KOPT-K1 (cell line): Measurements from ENCODE around the gene DBX1.

Experiments used
- H3K27ac ChIP-seq: fragments of 200-600 bp; sonication (generic); 2 replicates; pipeline ENCODE4 v1.5.1; 2016; ENCODE audit warnings: antibody characterized with exemption, mild to moderate bottlenecking, low read depth, low read length; ENCODE audit not compliant: poor library complexity, severe bottlenecking
- H3K36me3 ChIP-seq: fragments of 200-600 bp; sonication (generic); 2 replicates; pipeline ENCODE4 v1.5.1; 2017; ENCODE audit warnings: antibody characterized with exemption, mild to moderate bottlenecking, low read length, moderate library complexity; ENCODE audit not compliant: insufficient read depth
- H3K9me3 ChIP-seq: fragments of 200-600 bp; sonication (generic); 2 replicates; pipeline ENCODE4 v1.5.1; 2017; ENCODE audit warnings: antibody characterized with exemption, low read length, mild to moderate bottlenecking; ENCODE audit not compliant: insufficient read depth, poor library complexity, severe bottlenecking

The DBX1 gene

GRCh38 chr11:20172721-20173447 lies 12.6 kb upstream of the DBX1 start:
- H3K27ac ChIP-seq = no peak overlapping the region
- H3K36me3 ChIP-seq = no peaks in the 10 kb centered on the region
- H3K9me3 ChIP-seq = peaks cover 6% of the 10 kb centered on the region

- Histone ChIP-seq H3K27ac (no peak overlapping the region), H3K9me3 (no peaks in the 10 kb centered on the region), H3K36me3 (no peaks in the 10 kb centered on the region)
These were observed 3.7 kb upstream of the DBX1 start for GRCh38 chr11:20163783-20164481.

- Histone ChIP-seq H3K36me3 (no peaks in the 10 kb centered on the region), H3K9me3 (no peaks in the 10 kb centered on the region), H3K27ac (no peak overlapping the region)
These were observed 2.8 kb upstream of the DBX1 start for GRCh38 chr11:20162824-20163782.

GRCh38 chr11:20161923-20162744 lies 1.9 kb upstream of the DBX1 start:
- no peaks in the 10 kb centered on the region for H3K36me3 ChIP-seq
- H3K9me3 ChIP-seq = no peaks in the 10 kb centered on the region
- H3K27ac ChIP-seq = no peak overlapping the region

- Histone ChIP-seq H3K9me3 (no peaks in the 10 kb centered on the region), H3K27ac (no peak overlapping the region)
These were observed 1.1 kb upstream of the DBX1 start for GRCh38 chr11:20161230-20161918.

GRCh38 chr11:20159466-20160381 lies 551 bp downstream of the DBX1 start:
- no peak overlapping the region for H3K27ac ChIP-seq
- no peaks in the 10 kb centered on the region for H3K9me3 ChIP-seq

More at GRCh38 chr11:20161230-20161918, 1.1 kb upstream of the DBX1 start:
- no peaks in the 10 kb centered on the region for H3K36me3 ChIP-seq

GRCh38 chr11:20158597-20159257 lies 1.5 kb downstream of the DBX1 start:
- H3K36me3 ChIP-seq = no peaks in the 10 kb centered on the region
- no peaks in the 10 kb centered on the region for H3K9me3 ChIP-seq
- no peak overlapping the region for H3K27ac ChIP-seq

More at GRCh38 chr11:20159466-20160381, 551 bp downstream of the DBX1 start:
- H3K36me3 ChIP-seq = no peaks in the 10 kb centered on the region

GRCh38 chr11:20157728-20158127 lies 2.5 kb downstream of the DBX1 start:
- Histone ChIP-seq H3K36me3 (no peaks in the 10 kb centered on the region), H3K9me3 (no peaks in the 10 kb centered on the region), H3K27ac (no peak overlapping the region)

GRCh38 chr11:20156876-20157613 lies 3.2 kb downstream of the DBX1 start:
- no peaks in the 10 kb centered on the region for H3K36me3 ChIP-seq
- H3K27ac ChIP-seq = no peak overlapping the region
- H3K9me3 ChIP-seq = no peaks in the 10 kb centered on the region

GRCh38 chr11:20156280-20156875 lies 3.9 kb downstream of the DBX1 start:
- Histone ChIP-seq H3K27ac (no peak overlapping the region), H3K9me3 (no peaks in the 10 kb centered on the region)

GRCh38 chr11:20155683-20156279 lies 4.5 kb downstream of the DBX1 start:
- no peaks in the 10 kb centered on the region for H3K36me3 ChIP-seq
- H3K9me3 ChIP-seq = no peaks in the 10 kb centered on the region
- no peak overlapping the region for H3K27ac ChIP-seq

More at GRCh38 chr11:20156280-20156875, 3.9 kb downstream of the DBX1 start:
- no peaks in the 10 kb centered on the region for H3K36me3 ChIP-seq
